ENCODE results near the gene REEP2. TPM values are rescaled to one million over a fixed set of nuclear protein-coding genes. Genes with fewer than 3 reads are reported as not detected.

Gene REEP2
- total RNA-seq, 1 donor from 2014 or later = 0.55 TPM

DNA sequence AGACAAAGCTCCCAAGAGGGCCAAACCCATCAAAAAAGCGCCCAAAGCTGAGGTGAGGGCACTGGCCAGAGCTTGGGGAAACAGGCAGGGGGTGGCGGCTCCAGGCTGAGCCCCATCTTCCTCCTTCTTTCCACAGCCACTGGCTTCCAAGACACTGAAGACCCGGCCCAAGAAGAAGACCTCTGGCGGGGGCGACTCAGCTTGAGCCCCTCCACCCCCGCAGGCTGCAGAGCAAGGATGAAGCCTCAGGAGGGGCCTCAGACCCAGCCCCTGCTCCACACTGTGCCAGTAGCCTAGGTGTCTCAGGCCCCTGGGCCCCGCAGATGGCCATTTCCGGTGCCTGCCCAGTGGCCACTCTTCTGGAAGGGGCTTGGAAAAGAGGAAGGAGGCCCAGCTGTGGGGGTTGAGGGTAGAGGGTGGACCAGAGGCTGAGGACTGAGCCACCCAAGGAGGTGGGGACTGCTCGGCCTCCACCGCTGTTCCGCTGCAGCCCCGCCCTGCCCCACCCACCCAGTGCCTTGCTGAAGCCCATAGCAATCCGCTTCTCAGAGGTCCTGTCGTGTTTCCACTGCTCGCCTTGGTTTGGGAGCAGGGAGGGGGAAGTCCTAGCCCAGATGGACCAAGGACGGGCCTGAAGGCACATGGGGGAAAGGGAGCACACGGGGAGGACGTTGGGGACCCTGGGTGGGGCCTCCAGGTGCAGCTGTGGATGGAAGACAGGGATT is 6.9 kb downstream of the REEP2 start:
- intact Hi-C loops (cut with DNase I) = no loop called here

DNA sequence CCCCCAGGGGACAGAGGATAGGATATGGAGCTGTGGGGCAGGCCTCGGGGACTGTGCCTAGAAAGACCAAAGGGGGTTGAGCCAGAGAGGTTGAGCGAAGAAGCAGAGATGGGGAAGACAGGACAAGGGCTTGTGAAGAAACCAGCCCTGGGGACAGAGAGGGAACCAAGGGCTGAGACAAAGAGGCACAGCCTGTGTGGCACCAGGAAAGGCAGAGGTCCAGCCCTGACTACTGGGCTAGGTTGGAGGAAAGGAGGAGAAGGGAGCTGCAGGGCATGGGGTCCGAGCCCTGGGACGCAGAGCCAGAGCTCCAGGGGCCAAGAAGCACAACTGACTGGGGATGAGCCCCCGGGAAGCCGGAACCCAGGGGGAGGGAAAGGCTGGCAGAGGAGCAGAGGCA is 9.2 kb downstream of the REEP2 start:
- Histone ChIP-seq H3K4me1 (peaks cover 5% of the 10 kb centered on the region), H3K27ac (no peak overlapping the region), H3K36me3 (no peaks in the 10 kb centered on the region), H3K9me3 (no peaks in the 10 kb centered on the region), H3K4me3 (no peak overlapping the region), H3K27me3 (no peaks in the 10 kb centered on the region)
- DNase-seq (no peak), ATAC-seq (no peak)
- TF ChIP-seq, protein P1, sequence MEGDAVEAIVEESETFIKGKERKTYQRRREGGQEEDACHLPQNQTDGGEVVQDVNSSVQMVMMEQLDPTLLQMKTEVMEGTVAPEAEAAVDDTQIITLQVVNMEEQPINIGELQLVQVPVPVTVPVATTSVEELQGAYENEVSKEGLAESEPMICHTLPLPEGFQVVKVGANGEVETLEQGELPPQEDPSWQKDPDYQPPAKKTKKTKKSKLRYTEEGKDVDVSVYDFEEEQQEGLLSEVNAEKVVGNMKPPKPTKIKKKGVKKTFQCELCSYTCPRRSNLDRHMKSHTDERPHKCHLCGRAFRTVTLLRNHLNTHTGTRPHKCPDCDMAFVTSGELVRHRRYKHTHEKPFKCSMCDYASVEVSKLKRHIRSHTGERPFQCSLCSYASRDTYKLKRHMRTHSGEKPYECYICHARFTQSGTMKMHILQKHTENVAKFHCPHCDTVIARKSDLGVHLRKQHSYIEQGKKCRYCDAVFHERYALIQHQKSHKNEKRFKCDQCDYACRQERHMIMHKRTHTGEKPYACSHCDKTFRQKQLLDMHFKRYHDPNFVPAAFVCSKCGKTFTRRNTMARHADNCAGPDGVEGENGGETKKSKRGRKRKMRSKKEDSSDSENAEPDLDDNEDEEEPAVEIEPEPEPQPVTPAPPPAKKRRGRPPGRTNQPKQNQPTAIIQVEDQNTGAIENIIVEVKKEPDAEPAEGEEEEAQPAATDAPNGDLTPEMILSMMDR (IDR thresholded peaks at IDR 0.05) = no peak
- intact Hi-C loops (cut with DNase I) = no loop called here

More for the DNA sequence above, 6.9 kb downstream of the REEP2 start:
- Histone ChIP-seq H3K27me3 (no peaks in the 10 kb centered on the region), H3K4me1 (peaks cover 5% of the 10 kb centered on the region), H3K27ac (no peak overlapping the region), H3K36me3 (no peaks in the 10 kb centered on the region), H3K9me3 (no peaks in the 10 kb centered on the region), H3K4me3 (no peak overlapping the region)
- DNase-seq = peak; percentile 53
- no peak for ATAC-seq
- TF ChIP-seq, protein P1 (IDR thresholded peaks at IDR 0.05) = no peak

DNA sequence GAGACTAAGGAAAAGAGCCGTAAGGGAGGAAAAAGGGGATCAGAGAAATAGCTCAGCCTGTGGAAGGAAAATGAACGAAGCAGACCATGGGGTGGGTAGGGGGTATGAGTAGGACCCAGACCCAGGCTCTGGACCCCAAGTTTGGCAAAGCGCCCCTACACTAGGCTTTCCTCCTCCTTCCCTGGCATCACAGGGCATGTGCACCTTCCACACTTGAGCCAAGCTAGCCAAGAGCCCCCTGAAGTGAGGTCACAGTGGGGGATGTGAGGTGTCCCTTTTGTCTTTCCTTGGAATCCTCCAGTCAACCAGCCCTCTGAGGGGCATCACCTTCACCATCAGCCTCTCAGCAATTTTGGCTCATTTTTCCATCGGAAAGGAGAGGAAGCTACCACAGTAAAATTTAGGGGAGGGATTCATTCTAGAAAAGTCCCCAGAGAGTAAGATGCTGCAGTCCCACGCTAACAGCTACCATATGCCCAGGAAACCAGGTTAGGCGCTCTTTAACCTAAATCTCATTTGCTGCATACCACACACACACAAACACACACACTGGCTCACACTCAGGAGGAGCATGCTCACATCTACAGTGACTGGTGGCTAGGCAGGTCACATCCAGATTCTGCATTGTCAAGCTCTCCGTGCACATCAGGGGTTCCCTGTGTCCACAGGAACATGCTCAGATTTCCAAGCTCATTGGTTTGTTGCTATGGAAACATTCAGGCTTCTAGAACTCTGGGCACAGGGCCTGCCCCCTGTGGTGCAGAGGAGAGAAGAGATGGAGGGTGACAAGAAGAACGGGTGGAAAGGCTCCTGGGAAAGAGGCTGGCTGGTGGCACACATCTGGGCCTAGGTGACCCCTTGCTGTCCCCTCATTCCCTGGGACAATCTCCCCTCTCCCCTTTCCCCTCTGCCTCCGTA is 9.9 kb downstream of the REEP2 start:
- Histone ChIP-seq H3K27ac (no peak overlapping the region), H3K36me3 (no peaks in the 10 kb centered on the region), H3K4me1 (peaks cover 5% of the 10 kb centered on the region), H3K4me3 (no peak overlapping the region), H3K9me3 (no peaks in the 10 kb centered on the region), H3K27me3 (no peaks in the 10 kb centered on the region)
- no peak for ATAC-seq
- TF ChIP-seq, protein P1 (IDR thresholded peaks at IDR 0.05) = no peak
- DNase-seq = no peak
- intact Hi-C loops (cut with DNase I) = no loop called here

DNA sequence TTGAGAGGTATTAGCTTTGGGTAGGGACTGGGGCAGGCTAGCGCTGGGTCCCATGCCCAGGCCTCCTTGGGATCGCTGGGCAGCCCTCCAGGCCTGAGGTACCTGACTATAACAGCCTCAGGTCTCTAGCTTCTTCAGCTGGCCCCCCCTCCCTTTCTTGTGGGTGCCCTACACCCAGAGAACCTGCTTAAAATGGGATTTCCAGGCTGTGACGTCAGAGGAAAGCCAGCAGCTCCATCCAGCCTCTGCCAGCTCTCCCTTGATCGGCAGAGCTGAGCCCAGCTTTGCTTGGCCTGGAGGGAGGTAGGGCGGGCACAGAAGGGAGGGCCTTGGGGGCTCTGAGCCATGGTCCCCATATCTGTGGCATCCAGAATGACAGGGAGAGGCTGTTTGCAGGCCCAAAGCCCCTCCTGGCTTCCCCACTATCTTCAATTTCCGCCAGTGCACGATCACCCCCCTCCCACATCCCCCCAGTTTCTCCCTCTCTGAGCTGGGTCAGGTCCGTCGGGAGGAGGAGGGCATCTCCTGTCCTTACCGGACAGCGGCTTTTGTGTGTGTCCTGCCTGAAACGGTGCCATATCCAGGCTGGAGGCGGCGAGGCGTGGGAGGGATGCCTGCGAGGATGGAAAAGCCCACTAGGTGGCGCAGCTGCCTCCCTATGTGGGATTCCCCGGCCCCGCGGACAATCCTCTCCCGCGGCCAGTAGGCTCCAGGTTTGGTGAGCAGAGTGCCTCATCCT is 10.8 kb downstream of the REEP2 start:
- H3K4me3 ChIP-seq = no peak overlapping the region
- ATAC-seq (peak; percentile 97), DNase-seq (peak; percentile 93)
- H3K4me1 ChIP-seq = peaks cover 5% of the 10 kb centered on the region
- TF ChIP-seq, protein P1 (IDR thresholded peaks at IDR 0.05) = peak; percentile 94
- H3K27ac ChIP-seq = no peak overlapping the region
- intact Hi-C loops (cut with DNase I) = loop anchor here (5.0 kb wide), 1 partner anchor 53 kb away; no protein-coding TSS in a partner anchor
- no peaks in the 10 kb centered on the region for H3K9me3 ChIP-seq
- no peaks in the 10 kb centered on the region for H3K27me3 ChIP-seq
- no peaks in the 10 kb centered on the region for H3K36me3 ChIP-seq

DNA sequence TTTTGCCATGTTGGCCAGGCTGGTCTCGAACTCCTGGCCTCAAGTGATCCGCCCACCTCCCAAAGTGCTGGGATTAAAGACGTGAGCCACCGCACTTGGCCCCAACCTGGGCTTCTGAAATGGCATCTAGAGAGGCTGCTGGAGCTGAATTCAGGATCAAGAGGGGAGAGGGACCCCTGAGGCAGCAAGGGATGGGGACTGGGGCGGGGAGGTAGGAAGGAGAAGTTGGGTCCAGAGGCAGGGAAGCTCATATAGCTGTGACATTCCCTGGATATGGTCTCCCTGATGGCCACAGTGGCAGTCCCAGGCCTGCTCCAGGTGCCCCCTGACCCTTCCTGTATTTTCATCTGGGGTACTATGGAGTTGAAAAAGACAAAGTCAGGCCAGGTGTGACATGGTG is 12.1 kb downstream of the REEP2 start:
- Histone ChIP-seq H3K27ac (no peak overlapping the region), H3K4me3 (no peak overlapping the region), H3K36me3 (no peaks in the 10 kb centered on the region), H3K9me3 (no peaks in the 10 kb centered on the region), H3K4me1 (peaks cover 5% of the 10 kb centered on the region), H3K27me3 (no peaks in the 10 kb centered on the region)
- no peak for ATAC-seq
- intact Hi-C loops (cut with DNase I) = loop anchor here (5.0 kb wide), 1 partner anchor 51 kb away; no protein-coding TSS in a partner anchor
- TF ChIP-seq, protein P1 (IDR thresholded peaks at IDR 0.05) = no peak
- DNase-seq = peak; percentile 15

Measured in upper lobe of right lung (tissue), 1 donor.